ENCODE data around the gene MS4A14.

MS4A14 gene

DNA sequence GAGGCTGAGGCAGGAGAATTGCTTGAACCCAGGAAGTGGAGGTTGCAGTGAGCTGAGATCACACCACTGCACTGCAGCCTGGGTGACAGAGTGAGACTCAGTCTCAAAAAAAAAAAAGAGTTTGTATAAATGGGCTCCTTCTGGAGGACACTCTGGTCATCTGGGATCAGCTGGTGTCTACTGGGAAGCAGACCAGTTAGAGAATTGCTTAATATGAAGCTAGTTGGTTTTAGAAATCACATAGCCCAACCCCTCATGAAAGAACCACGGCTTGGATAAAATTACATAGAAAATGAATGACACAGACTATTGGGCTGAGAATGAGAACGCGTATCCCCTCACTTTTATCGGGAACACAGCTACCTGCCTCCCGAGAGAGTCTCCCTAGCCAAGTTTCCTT, 3.2 kb upstream of the MS4A14 start:
- no peak for DNase-seq (ENCODE audit: extremely low spot score)
- POLR2A ChIA-PET: no interaction called here
- TF ChIP-seq, protein P1, sequence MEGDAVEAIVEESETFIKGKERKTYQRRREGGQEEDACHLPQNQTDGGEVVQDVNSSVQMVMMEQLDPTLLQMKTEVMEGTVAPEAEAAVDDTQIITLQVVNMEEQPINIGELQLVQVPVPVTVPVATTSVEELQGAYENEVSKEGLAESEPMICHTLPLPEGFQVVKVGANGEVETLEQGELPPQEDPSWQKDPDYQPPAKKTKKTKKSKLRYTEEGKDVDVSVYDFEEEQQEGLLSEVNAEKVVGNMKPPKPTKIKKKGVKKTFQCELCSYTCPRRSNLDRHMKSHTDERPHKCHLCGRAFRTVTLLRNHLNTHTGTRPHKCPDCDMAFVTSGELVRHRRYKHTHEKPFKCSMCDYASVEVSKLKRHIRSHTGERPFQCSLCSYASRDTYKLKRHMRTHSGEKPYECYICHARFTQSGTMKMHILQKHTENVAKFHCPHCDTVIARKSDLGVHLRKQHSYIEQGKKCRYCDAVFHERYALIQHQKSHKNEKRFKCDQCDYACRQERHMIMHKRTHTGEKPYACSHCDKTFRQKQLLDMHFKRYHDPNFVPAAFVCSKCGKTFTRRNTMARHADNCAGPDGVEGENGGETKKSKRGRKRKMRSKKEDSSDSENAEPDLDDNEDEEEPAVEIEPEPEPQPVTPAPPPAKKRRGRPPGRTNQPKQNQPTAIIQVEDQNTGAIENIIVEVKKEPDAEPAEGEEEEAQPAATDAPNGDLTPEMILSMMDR (IDR thresholded peaks at IDR 0.05; ENCODE audit: control extremely low read depth, extremely low read depth, low read depth, missing control alignments): no peak
- CTCF ChIA-PET: interaction anchor here (1.1 to 1.6 kb wide), 3 partner anchors 10 to 49 kb away, joined by 3 to 4 read pairs (median 3); no protein-coding TSS in a partner anchor

DNA sequence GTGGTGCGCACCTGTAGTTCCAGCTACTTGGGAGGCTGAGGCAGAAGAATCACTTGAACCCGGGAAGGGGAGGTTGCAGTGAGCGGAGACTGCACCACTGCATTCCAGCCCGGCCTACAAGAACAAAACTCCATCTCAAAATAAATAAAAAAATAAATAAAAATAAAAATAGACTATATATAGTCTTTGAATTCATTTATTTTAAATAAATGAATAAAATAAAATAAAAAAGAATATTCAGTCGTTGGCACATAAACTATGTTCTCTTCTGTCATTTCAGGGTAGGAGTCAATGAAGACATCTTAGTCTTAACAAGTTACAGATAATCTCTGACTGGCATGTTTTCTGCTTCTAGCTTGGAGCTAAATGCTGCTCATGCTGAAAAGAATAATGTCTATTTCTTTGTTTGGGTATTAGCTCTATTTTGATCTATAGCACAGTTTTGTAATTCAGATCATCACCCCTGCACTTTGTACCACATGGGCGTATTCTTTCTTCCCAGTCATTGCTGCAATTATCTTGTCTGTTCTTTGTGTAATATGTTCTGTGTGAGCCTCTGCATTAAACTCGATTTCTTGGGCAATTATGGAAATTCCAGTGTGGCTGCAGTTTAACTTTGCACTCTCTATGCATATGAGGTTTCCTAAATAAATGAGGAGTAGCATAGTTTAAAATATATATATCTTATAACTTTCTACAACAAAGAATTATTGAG, 1.4 kb upstream of the MS4A14 start:
- no peak for DNase-seq (ENCODE audit: extremely low spot score)
- TF ChIP-seq, protein P1 (IDR thresholded peaks at IDR 0.05; ENCODE audit: control extremely low read depth, extremely low read depth, low read depth, missing control alignments): no peak
- ChIA-PET POLR2A (no interaction called here), CTCF (interaction anchor here (1.1 kb wide), 1 partner anchor 32 kb away, joined by 3 read pairs; no protein-coding TSS in a partner anchor)

DNA sequence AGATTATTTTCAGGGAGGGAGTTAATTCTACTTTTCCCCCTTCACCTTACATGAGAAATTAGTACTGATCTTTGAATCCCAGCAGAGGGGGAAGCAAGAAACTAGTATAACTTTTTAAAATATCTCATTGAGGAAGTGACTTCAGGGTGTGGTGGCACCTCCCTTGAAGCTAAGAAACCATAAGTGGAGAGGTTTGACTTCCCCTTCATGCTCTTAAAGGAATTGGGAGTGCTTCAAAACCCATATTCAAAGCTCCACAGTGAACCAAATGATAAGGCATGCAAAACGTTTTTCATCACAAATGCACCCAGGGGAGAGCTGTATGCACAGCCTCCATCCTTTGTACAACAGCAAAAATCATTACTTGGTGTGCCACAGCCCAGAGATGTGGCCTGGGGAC, 540 bp downstream of the MS4A14 start:
- POLR2A ChIA-PET: interaction anchor here (0.6 kb wide), 1 partner anchor 963 kb away, joined by 3 read pairs; no protein-coding TSS in a partner anchor

DNA sequence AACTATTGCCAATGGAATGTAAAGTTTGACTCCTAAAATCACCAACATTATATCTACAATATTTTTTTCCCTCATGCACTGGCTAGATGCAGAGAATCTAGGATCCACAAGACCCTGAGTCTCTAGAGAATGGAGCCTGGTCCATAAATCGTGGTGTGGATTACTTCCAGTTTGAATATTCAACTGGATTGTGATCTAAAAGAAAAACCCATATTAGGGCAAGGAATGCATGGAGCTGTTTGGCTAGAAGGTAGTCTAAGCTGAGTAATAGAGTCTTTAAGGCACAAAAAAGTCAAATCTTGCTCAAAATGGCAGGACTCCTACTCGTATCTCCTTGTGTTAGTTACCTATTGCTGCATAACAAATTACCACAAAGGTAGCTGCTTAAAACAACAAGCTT, 23.8 kb downstream of the MS4A14 start:
- ChIA-PET CTCF (interaction anchor here (1.0 to 1.3 kb wide), 4 partner anchors 12 to 57 kb away, joined by 3 to 4 read pairs (median 4); no protein-coding TSS in a partner anchor), POLR2A (no interaction called here)
- DNase-seq (ENCODE audit: extremely low spot score): no peak
- TF ChIP-seq, protein P1 (IDR thresholded peaks at IDR 0.05; ENCODE audit: control extremely low read depth, extremely low read depth, low read depth, missing control alignments): no peak

More for the DNA sequence above, 540 bp downstream of the MS4A14 start:
- CTCF ChIA-PET: interaction anchor here (1.0 to 2.6 kb wide), 4 partner anchors 9 to 59 kb away, joined by 3 to 10 read pairs (median 4); partner anchors contain the start of gene MS4A1
- peak; percentile 27 for DNase-seq (ENCODE audit: extremely low spot score)
- TF ChIP-seq, protein P1 (IDR thresholded peaks at IDR 0.05; ENCODE audit: control extremely low read depth, extremely low read depth, low read depth, missing control alignments): no peak

DNA sequence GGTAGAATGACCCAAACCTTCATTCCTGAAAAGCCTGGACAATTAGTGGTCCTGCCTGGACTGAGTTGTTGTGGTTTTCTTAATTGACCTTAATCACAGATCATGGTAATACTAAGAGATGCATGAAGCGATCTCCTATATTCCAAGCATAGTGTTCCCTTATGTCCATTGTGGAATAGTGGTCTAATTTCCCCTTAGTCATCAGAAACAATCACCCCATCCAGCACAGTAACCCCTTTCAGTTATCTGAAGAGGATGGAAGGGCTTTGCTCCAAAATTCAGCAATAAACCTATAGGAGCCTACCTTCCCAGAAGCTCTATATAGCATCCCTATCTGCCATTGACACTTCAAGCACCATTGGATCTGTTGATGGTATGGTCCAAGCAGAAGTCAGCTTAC, 26.4 kb downstream of the MS4A14 start:
- ChIA-PET CTCF (interaction anchor here (1.5 kb wide), 1 partner anchor 34 kb away, joined by 3 read pairs; no protein-coding TSS in a partner anchor), POLR2A (no interaction called here)
- TF ChIP-seq, protein P1 (IDR thresholded peaks at IDR 0.05; ENCODE audit: control extremely low read depth, extremely low read depth, low read depth, missing control alignments): no peak
- DNase-seq (ENCODE audit: extremely low spot score): no peak

DNA sequence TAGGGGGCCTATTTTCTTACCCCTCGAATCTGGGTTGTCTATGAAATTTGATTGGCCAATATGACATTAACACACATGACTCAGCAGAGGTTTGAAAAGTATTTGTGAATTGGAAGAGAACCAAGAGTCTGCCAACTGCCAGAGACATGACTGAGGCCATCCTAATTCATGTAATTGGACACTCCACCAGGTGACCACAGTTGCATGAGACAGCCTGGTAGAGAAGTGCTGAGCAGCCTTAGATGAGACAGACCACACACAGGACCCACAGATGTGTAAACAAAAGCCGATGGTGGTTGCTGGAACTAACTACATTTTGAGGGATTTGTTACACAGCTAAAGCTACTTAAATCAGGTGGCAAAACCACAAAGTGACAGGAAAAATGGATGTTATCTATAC, 32.3 kb downstream of the MS4A14 start:
- TF ChIP-seq, protein P1 (IDR thresholded peaks at IDR 0.05; ENCODE audit: control extremely low read depth, extremely low read depth, low read depth, missing control alignments): no peak
- DNase-seq (ENCODE audit: extremely low spot score): no peak
- POLR2A ChIA-PET: no interaction called here
- CTCF ChIA-PET: no interaction called here
